Head of caudate nucleus (tissue), 42 donors: ENCODE measurements around the gene FAT2.

ENCODE experiments used
- DNase-seq, 42 donors: peaks; one replicate each; pipeline versions ENCODE4 v3.0.0 to v3.0.0-alpha.2; 2020 to 2021; ENCODE audit warnings: mixed read lengths in 7 of 42
- intact Hi-C: fragments of 100-400 bp; cut with DNase I; formaldehyde crosslinking; loops from one replicate; pipeline ENCODE4 v1.15.0; 2022

FAT2 gene, protein sequence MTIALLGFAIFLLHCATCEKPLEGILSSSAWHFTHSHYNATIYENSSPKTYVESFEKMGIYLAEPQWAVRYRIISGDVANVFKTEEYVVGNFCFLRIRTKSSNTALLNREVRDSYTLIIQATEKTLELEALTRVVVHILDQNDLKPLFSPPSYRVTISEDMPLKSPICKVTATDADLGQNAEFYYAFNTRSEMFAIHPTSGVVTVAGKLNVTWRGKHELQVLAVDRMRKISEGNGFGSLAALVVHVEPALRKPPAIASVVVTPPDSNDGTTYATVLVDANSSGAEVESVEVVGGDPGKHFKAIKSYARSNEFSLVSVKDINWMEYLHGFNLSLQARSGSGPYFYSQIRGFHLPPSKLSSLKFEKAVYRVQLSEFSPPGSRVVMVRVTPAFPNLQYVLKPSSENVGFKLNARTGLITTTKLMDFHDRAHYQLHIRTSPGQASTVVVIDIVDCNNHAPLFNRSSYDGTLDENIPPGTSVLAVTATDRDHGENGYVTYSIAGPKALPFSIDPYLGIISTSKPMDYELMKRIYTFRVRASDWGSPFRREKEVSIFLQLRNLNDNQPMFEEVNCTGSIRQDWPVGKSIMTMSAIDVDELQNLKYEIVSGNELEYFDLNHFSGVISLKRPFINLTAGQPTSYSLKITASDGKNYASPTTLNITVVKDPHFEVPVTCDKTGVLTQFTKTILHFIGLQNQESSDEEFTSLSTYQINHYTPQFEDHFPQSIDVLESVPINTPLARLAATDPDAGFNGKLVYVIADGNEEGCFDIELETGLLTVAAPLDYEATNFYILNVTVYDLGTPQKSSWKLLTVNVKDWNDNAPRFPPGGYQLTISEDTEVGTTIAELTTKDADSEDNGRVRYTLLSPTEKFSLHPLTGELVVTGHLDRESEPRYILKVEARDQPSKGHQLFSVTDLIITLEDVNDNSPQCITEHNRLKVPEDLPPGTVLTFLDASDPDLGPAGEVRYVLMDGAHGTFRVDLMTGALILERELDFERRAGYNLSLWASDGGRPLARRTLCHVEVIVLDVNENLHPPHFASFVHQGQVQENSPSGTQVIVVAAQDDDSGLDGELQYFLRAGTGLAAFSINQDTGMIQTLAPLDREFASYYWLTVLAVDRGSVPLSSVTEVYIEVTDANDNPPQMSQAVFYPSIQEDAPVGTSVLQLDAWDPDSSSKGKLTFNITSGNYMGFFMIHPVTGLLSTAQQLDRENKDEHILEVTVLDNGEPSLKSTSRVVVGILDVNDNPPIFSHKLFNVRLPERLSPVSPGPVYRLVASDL (N-terminal part only)

GRCh38 chr5:151591144-151591819, at the start of gene FAT2:
Gene FAT2 (minus strand): TSS chr5:151591331. CDS start chr5:151568931, 22,400 bp downstream.
- DNase-seq: peak in 36 of 42 donors; percentile 11 to 86 (median 51)
- intact Hi-C loops: no loop called here

DNA sequence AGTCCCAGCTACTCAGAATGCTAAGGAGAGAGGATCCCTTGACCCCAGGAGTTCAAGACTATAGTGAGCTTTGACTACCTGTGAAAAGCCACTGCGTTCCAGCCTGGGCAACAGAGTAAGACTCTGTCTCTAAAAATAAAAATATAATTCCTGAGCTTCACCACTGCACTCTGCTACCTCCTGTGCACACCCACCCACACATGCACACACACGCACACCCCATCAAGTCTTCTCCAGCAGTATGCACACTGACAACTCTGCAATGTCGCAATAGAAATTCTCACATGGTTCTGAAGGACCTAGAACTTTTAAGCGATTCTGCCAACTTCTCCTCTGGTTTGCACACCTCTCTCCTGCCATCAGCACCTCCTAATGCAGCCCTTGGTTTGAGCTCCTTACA, 47.5 kb upstream of the FAT2 start:
- DNase-seq: peak in 31 of 42 donors; percentile 21 to 80 (median 49)
- intact Hi-C loops: no loop called here

DNA sequence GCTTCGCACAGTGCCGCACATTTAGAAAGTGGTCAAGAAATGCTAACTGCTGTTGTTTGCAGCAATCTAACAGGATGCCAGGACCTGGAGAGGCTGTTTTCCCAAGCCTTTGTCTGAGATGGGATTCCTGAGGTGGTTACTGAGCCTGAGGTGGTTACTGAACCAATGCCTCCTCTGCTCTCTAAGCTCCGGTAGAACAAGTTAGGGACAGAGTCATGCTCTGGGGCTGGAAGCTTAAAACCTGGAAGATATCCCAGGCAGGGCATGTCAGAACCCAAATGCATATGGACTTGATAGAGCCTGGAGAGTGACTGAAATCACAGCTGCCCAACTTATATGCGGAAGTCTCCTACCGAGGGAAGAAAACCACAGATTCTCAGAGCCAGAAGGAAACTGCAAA, 46.5 kb upstream of the FAT2 start:
- intact Hi-C loops: no loop called here
- DNase-seq: no peak

DNA sequence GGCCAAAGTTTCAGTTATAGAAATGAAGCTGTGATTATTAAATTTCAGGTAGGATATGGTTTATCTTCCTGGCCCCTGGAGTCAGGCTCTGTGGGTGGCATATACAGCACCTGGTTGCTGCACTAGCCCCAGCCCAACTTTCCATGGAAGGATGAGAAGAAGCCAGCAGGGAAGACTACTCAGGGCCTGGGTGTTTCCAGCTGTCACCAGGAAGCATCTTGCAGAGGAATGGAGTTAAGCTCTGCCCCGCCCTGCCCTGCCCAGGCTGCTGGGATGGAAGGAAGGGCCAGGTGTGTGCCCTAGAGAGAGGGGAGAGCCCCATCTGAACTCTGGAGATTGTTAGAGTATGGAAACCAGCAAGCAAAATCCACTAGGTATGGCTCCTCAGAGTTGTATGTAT, 42.8 kb upstream of the FAT2 start:
- intact Hi-C loops: no loop called here
- DNase-seq: no peak

DNA sequence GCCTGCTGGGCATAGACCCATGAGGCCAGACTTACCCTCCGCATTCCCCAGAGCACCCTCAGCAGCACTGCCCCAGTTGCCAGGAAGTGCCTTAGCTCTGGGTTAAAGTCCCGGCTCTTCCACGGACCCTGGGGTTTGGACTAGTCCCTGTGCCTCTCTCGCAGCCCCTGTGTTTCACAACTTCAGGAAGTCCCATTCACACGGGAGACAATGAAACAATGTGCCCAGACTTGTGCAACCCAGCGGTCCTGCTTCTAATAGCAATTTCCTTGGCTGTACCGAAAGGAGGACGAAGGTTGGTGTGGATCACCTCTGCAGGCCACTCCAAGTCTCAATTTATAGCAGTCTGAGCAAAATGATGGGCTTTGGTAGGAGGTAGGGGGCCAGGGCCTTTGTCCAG, 41.8 kb upstream of the FAT2 start:
- intact Hi-C loops: no loop called here
- no peak for DNase-seq

DNA sequence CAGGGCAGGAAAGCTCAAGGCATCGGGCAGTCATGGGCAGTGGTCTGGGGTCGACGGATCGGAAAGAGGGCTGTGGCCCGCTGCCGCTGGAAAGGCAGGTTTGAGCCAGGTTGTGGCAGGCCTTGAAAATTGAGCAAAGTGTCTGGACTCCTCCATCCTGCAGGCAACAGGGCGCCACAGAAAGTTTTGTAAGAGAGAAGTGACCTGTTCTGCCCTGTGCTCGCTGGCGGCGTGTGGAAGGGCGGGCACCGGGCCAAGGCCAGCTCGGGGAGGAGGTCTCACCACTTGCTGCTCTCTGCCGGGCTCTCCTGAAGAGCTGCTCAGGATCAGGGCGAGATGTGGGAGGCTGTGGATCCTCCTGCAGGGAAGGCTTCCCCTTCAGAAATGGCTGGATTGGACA, 41.4 kb upstream of the FAT2 start:
- intact Hi-C loops: no loop called here
- peak in 5 of 42 donors; percentile 13 to 46 (median 20) for DNase-seq

GRCh38 chr5:151631941-151632340, 40.8 kb upstream of the FAT2 start:
- intact Hi-C loops: no loop called here
- no peak for DNase-seq

- DNase-seq: no peak
- intact Hi-C loops: no loop called here
These were observed 39.0 kb upstream of the FAT2 start for GRCh38 chr5:151630088-151630487.

DNA sequence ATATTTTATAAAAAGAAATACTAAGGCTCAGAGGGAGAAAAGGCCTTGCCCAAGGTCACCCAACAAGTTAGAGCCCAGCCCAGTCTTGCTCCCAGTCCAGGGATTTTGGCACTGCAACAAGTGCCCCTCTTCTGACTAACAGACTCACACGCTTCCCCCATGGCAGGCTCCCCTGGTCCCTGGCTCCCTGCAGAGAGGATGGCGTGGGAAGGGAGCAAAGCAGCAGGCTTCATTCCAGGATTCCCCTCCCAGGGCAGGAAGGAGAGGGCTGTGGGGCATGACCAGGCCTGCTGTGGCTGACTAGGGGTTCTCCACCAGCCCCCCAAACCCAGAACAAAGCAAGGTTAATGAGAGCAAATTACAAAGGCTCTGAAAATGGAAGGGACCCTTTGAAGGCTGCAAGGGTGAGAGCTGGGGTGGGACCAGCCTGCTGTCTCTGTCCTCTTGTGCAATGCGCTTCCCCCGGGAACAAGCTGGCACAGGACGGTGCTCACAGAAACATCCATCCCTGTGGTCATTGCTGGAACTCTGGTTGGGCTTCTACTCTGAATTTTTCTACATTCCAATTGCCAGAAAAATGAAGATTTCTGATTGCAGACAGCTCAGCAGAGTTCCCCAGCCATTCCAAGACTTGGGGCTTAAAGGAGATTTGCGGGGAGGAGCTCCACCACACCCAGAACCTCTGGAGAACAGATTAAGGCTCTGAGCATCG, 37.1 kb upstream of the FAT2 start:
- no peak for DNase-seq
- intact Hi-C loops: no loop called here

DNA sequence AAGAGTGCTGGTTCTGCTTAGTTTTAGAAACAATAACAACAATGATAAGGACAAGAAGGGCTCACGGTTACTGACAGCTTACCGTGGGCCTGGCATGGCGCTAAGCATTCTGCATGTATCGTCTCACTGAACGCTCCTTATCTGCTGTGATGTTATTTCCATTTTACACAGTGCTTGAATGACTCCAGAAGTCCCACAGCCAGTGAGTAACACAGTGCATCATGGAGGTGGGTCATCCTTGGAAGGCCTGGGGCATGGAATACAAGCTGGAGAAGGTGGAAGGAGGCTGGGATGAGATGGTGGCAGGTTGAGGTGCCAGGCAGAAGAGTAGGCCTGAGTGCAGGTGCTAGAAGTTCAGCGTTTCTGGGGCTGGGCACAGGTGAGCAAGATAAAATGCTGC, 36.5 kb upstream of the FAT2 start:
- intact Hi-C loops: no loop called here
- DNase-seq: no peak

DNA sequence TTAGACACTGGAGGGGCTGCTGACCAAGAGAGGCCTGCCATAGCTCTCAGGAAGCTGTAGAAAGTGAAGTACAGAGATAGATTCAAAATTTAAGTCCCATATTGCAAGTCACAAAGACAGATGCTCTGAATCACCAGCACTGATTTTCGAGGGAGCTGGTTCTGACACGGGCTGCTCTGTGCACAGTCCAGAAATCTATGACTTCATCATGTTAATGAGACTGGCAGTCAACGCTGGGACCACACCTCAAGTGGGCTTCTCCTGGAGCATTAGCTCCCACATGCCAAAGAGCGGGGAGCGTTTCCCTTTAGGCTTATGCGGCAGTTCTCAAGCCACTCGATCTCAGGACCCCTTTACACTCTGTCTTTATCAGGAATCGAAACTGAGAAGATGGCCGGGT, 34.2 kb upstream of the FAT2 start:
- intact Hi-C loops: no loop called here
- DNase-seq: no peak

- DNase-seq: peak in 2 of 42 donors; percentile 12 to 15
- intact Hi-C loops: no loop called here
These were observed 33.3 kb upstream of the FAT2 start for GRCh38 chr5:151624476-151624875.

- intact Hi-C loops: no loop called here
- no peak for DNase-seq
These were observed 31.4 kb upstream of the FAT2 start for GRCh38 chr5:151622367-151623088.

GRCh38 chr5:151620461-151620840, 29.3 kb upstream of the FAT2 start:
- intact Hi-C loops: no loop called here

GRCh38 chr5:151619812-151620460, 28.8 kb upstream of the FAT2 start:
- no peak for DNase-seq
- intact Hi-C loops: no loop called here

More at GRCh38 chr5:151620461-151620840, 29.3 kb upstream of the FAT2 start:
- no peak for DNase-seq

DNA sequence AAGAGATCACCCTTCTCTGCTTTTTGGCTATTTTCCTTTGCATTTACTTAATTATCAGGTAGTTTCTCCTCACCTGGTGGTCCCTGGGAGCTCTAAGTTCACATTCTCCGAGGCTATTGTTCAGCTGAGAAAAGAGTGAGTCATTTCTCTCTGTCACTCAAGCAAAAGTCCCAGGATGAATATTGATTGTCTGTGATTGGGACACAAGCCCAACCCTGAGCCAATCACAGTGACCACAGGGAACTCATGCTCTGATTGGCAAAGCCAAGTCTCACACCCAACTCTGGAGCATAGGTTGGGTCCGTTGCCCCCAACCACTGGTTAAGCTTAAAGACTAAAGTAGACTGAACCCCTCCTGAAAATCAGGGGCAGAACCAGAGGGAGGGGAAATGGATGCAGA, 27.8 kb upstream of the FAT2 start:
- intact Hi-C loops: no loop called here
- DNase-seq: no peak
